IMR-90 (cell line): ENCODE results near the gene L1CAM.

Source experiments
- CTCF ChIP-seq: conservative IDR thresholded peaks from 2 replicates; pipeline ENCODE4 v1.5.1; 2012; ENCODE audit warnings: mild to moderate bottlenecking, low read depth, low read length, improper control_type of control experiment
- MAZ ChIP-seq: IDR thresholded peaks from 2 replicates; pipeline ENCODE4 v1.6.1; 2012; ENCODE audit warnings: low read depth, mild to moderate bottlenecking, low read length, improper control_type of control experiment, moderate library complexity, borderline replicate concordance
- MXI1 ChIP-seq: IDR thresholded peaks from 2 replicates; pipeline ENCODE4 v1.6.1; 2012; ENCODE audit warnings: low read depth, mild to moderate bottlenecking, low read length, moderate library complexity, borderline replicate concordance
- NFE2L2 ChIP-seq: fragments of 150-350 bp; IDR thresholded peaks from 2 replicates; pipeline ENCODE4 v1.6.1; 2016; ENCODE audit warnings: low read depth, mild to moderate bottlenecking, low read length
- POLR2A ChIP-seq: IDR thresholded peaks from 2 replicates; pipeline ENCODE4 v1.6.1; 2012; ENCODE audit warnings: mild to moderate bottlenecking, low read depth, low read length
- RAD21 ChIP-seq: IDR thresholded peaks from 2 replicates; pipeline ENCODE4 v1.6.1; 2012; ENCODE audit warnings: low read length, improper control_type of control experiment
- RFX5 ChIP-seq: IDR thresholded peaks from 2 replicates; pipeline ENCODE4 v1.8.0; 2012; ENCODE audit warnings: low read depth, mild to moderate bottlenecking, low read length, moderate library complexity
- SMC3 ChIP-seq: fragments of 150-350 bp; IDR thresholded peaks from 2 replicates; pipeline ENCODE4 v1.6.1; 2016; ENCODE audit warnings: low read depth, mild to moderate bottlenecking, antibody characterized with exemption, low read length, moderate library complexity
- USF2 ChIP-seq: fragments of 150-350 bp; IDR thresholded peaks from 2 replicates; pipeline ENCODE4 v1.6.1; 2017; ENCODE audit warnings: mild to moderate bottlenecking, antibody characterized with exemption, low read length, low read depth

GRCh38 chrX:153830640-153831428, 55.1 kb downstream of the L1CAM start:
- TF ChIP-seq CTCF = no peak
- no peak for TF ChIP-seq POLR2A
- no peak for TF ChIP-seq MXI1
- no peak for TF ChIP-seq SMC3
- no peak for TF ChIP-seq RAD21
- no peak for TF ChIP-seq NFE2L2
- no peak for TF ChIP-seq MAZ
- TF ChIP-seq USF2 = no peak
- no peak for TF ChIP-seq RFX5
